DOHH2 (cell line): ENCODE measurements around the gene LRRC74B.

Experiments
- H3F3A ChIP-seq: fragments of 200-600 bp; sonication (generic), shearing (Covaris generic); 2 replicates; pipeline ENCODE4 v1.6.0; 2016; ENCODE audit warnings: antibody characterized with exemption, mild to moderate bottlenecking; ENCODE audit not compliant: control insufficient read depth, insufficient read depth
- H3K27ac ChIP-seq: fragments of 200-600 bp; sonication (generic); 2 replicates; pipeline ENCODE4 v1.5.1; 2014; ENCODE audit warnings: low read depth, mild to moderate bottlenecking, low read length, moderate library complexity
- H3K27me3 ChIP-seq: fragments of 200-600 bp; sonication (generic); 2 replicates; pipeline ENCODE4 v1.6.1; 2014; ENCODE audit warnings: mild to moderate bottlenecking, low read length, mixed read lengths; ENCODE audit not compliant: control insufficient read depth
- H3K36me3 ChIP-seq: fragments of 200-600 bp; sonication (generic); 2 replicates; pipeline ENCODE4 v1.6.1; 2014; ENCODE audit warnings: mild to moderate bottlenecking, low read length, moderate library complexity, mixed read lengths; ENCODE audit not compliant: control insufficient read depth
- H3K4me1 ChIP-seq: fragments of 200-600 bp; sonication (generic); 2 replicates; pipeline ENCODE4 v1.6.1; 2014; ENCODE audit warnings: mild to moderate bottlenecking, low read length, mixed read lengths; ENCODE audit not compliant: control insufficient read depth
- H3K4me2 ChIP-seq: fragments of 200-600 bp; sonication (generic); 2 replicates; pipeline ENCODE4 v1.6.0; 2014; ENCODE audit warnings: mild to moderate bottlenecking, low read length, moderate library complexity
- H3K4me3 ChIP-seq: fragments of 200-600 bp; sonication (generic); 2 replicates; pipeline ENCODE4 v1.5.1; 2014; ENCODE audit warnings: mild to moderate bottlenecking, low read length, mixed read lengths
- H3K79me2 ChIP-seq: fragments of 200-600 bp; sonication (generic); 2 replicates; pipeline ENCODE4 v1.6.1; 2014; ENCODE audit warnings: mild to moderate bottlenecking, low read length, mixed read lengths; ENCODE audit not compliant: control insufficient read depth
- H3K9me2 ChIP-seq: fragments of 200-600 bp; sonication (generic); replicated peaks from 2 replicates; pipeline ENCODE4 v1.6.1; 2014; ENCODE audit warnings: mild to moderate bottlenecking, low read length, mixed read lengths; ENCODE audit not compliant: control insufficient read depth
- H3K9me3 ChIP-seq: fragments of 200-600 bp; sonication (generic); 2 replicates; pipeline ENCODE4 v1.6.1; 2014; ENCODE audit warnings: antibody characterized with exemption, low read length, mixed read lengths; ENCODE audit not compliant: control insufficient read depth, insufficient read depth
- H4K20me1 ChIP-seq: fragments of 200-600 bp; sonication (generic); 2 replicates; pipeline ENCODE4 v1.6.0; 2014; ENCODE audit warnings: low read depth, mild to moderate bottlenecking, antibody characterized with exemption, low read length, moderate library complexity; ENCODE audit not compliant: control insufficient read depth, insufficient read depth
- CTCF ChIP-seq: fragments of 200-600 bp; sonication (generic); IDR thresholded peaks from one replicate; pipeline ENCODE4 v1.5.1; 2014; ENCODE audit warnings: antibody characterized with exemption, mild to moderate bottlenecking, low read depth, low read length; ENCODE audit not compliant: poor library complexity, severe bottlenecking
- EZH2phosphoT487 ChIP-seq: fragments of 200-600 bp; sonication (generic); IDR thresholded peaks from 2 replicates; pipeline ENCODE4 v1.6.1; 2017; ENCODE audit warnings: borderline replicate concordance, mild to moderate bottlenecking, antibody characterized with exemption, low read length, moderate library complexity, mixed read lengths

The LRRC74B gene

GRCh38 chr22:21000207-21000986 is 45.3 kb upstream of the LRRC74B start:
- peaks cover 9% of the 10 kb centered on the region for H3F3A ChIP-seq
- peak overlapping the region; percentile 94 for H3K27ac ChIP-seq
- peak overlapping the region; percentile 92 for H3K4me3 ChIP-seq

GRCh38 chr22:21000987-21001600 is 44.7 kb upstream of the LRRC74B start:
- Histone ChIP-seq H3K27me3 (no peaks in the 10 kb centered on the region), H3K79me2 (peaks cover 35% of the 10 kb centered on the region), H3K4me3 (peak overlapping the region; percentile 92), H3K9me3 (no peaks in the 10 kb centered on the region), H3K9me2 (no peaks in the 10 kb centered on the region), H3K4me1 (peaks cover 28% of the 10 kb centered on the region), H3K4me2 (peak overlapping the region; percentile 91), H3K27ac (peak overlapping the region; percentile 94), H3F3A (peaks cover 9% of the 10 kb centered on the region), H4K20me1 (no peaks in the 10 kb centered on the region), H3K36me3 (peaks cover 54% of the 10 kb centered on the region)
- no peak for TF ChIP-seq CTCF
- no peak for TF ChIP-seq EZH2phosphoT487

More at GRCh38 chr22:21000207-21000986, 45.3 kb upstream of the LRRC74B start:
- H3K9me2 ChIP-seq, result no peaks in the 10 kb centered on the region
- H3K36me3 ChIP-seq, result peaks cover 56% of the 10 kb centered on the region
- peaks cover 28% of the 10 kb centered on the region for H3K4me1 ChIP-seq
- TF ChIP-seq EZH2phosphoT487 (no peak), CTCF (no peak)
- no peaks in the 10 kb centered on the region for H3K27me3 ChIP-seq
- no peaks in the 10 kb centered on the region for H3K9me3 ChIP-seq
- H3K4me2 ChIP-seq, result peak overlapping the region; percentile 91
- H4K20me1 ChIP-seq, result no peaks in the 10 kb centered on the region
- peaks cover 35% of the 10 kb centered on the region for H3K79me2 ChIP-seq

- H3K9me2 ChIP-seq, result no peaks in the 10 kb centered on the region
- peaks cover 35% of the 10 kb centered on the region for H3K79me2 ChIP-seq
- H3F3A ChIP-seq, result peaks cover 9% of the 10 kb centered on the region
- TF ChIP-seq CTCF (no peak), EZH2phosphoT487 (no peak)
- H3K4me3 ChIP-seq, result peak within 1 kb of the TSS; percentile 92
- no peaks in the 10 kb centered on the region for H3K27me3 ChIP-seq
- peaks cover 47% of the 10 kb centered on the region for H3K36me3 ChIP-seq
- H3K4me2 ChIP-seq, result peak within 1 kb of the TSS; percentile 91
- peaks cover 28% of the 10 kb centered on the region for H3K4me1 ChIP-seq
- H4K20me1 ChIP-seq, result no peaks in the 10 kb centered on the region
- no peaks in the 10 kb centered on the region for H3K9me3 ChIP-seq
- H3K27ac ChIP-seq, result peak within 1 kb of the TSS; percentile 94
Measured at GRCh38 chr22:21001601-21002325, 44.0 kb upstream of the LRRC74B start, which contains the start of gene THAP7. THAP7 (minus strand) TSS chr22:21002118; CDS start chr22:21001911, 207 bp downstream.
